Body of pancreas (tissue), 4 donors: ENCODE data around the gene BTBD9.

Experiments
- CTCF ChIP-seq, 7 experiments: fragments of 450-650 bp in 4 of 7; fragments of 200-600 bp in 3 of 7; sonication (generic) in 3 of 7; IDR thresholded peaks; one replicate each; pipeline ENCODE4 v1.5.1; 2016 to 2019; ENCODE audit warnings: antibody characterized with exemption in 7 of 7
- POLR2A ChIP-seq, 3 donors: fragments of 450-650 bp; IDR thresholded peaks; one replicate each; pipeline ENCODE4 v1.6.1; 2016; ENCODE audit warnings: antibody characterized with exemption in 3 of 3, mild to moderate bottlenecking in 2 of 3

- TF ChIP-seq CTCF (IDR thresholded peaks at IDR 0.05) (no peak), POLR2A (IDR thresholded peaks at IDR 0.05) (no peak)
Measured at GRCh38 chr6:38261626-38262025, 378.1 kb downstream of the BTBD9 start.
